Measurements from ENCODE around the gene FUBP3. TPM values are rescaled to one million over a fixed set of nuclear protein-coding genes. Genes with fewer than 3 reads are reported as not detected.

FUBP3 gene
- total and polyA plus RNA-seq, 2 experiments from 2014 or later = 82.0 to 115 TPM

GRCh38 chr9:130607640-130608420, 28.5 kb downstream of the FUBP3 start:
- Histone ChIP-seq H3K27me3 (no peaks in the 10 kb centered on the region), H3K9me3 (ENCODE audit: low read depth) (no peaks in the 10 kb centered on the region), H3K4me1 (ENCODE audit: low read depth) (peaks cover 40% of the 10 kb centered on the region), H3K27ac (peak overlapping the region; percentile 88), H3K4me3 (no peak overlapping the region), H3K36me3 (peaks cover 2% of the 10 kb centered on the region)
- peak in 1 of 2 donors; percentile 30 for DNase-seq (ENCODE audit: low read depth in 1 of 2, low spot score in 1 of 2)
- TF ChIP-seq CTCF (IDR thresholded peaks at IDR 0.05; ENCODE audit: low read depth, low read length) = no peak

- Histone ChIP-seq H3K9me3 (ENCODE audit: low read depth) (no peaks in the 10 kb centered on the region), H3K4me3 (no peak overlapping the region), H3K36me3 (peaks cover 8% of the 10 kb centered on the region), H3K4me1 (ENCODE audit: low read depth) (peaks cover 40% of the 10 kb centered on the region), H3K27ac (peak overlapping the region; percentile 88), H3K27me3 (no peaks in the 10 kb centered on the region)
- no peak for TF ChIP-seq CTCF (IDR thresholded peaks at IDR 0.05; ENCODE audit: low read depth, low read length)
- peak in 1 of 2 donors; percentile 32 for DNase-seq (ENCODE audit: low read depth in 1 of 2, low spot score in 1 of 2)
These were observed 29.3 kb downstream of the FUBP3 start for GRCh38 chr9:130608554-130609134.

GRCh38 chr9:130609163-130609562, 29.8 kb downstream of the FUBP3 start:
- H3K27ac ChIP-seq = peak overlapping the region; percentile 88
- DNase-seq (ENCODE audit: low read depth in 1 of 2, low spot score in 1 of 2) = no peak
- no peak for TF ChIP-seq CTCF (IDR thresholded peaks at IDR 0.05; ENCODE audit: low read depth, low read length)

GRCh38 chr9:130610862-130611707, 31.7 kb downstream of the FUBP3 start:
- Histone ChIP-seq H3K9me3 (ENCODE audit: low read depth) (no peaks in the 10 kb centered on the region), H3K27ac (no peak overlapping the region), H3K27me3 (no peaks in the 10 kb centered on the region), H3K4me3 (no peak overlapping the region), H3K4me1 (ENCODE audit: low read depth) (peaks cover 40% of the 10 kb centered on the region), H3K36me3 (peaks cover 25% of the 10 kb centered on the region)
- TF ChIP-seq CTCF (IDR thresholded peaks at IDR 0.05; ENCODE audit: low read depth, low read length) = no peak
- no peak for DNase-seq (ENCODE audit: low read depth in 1 of 2, low spot score in 1 of 2)

More at GRCh38 chr9:130609163-130609562, 29.8 kb downstream of the FUBP3 start:
- no peaks in the 10 kb centered on the region for H3K9me3 ChIP-seq (ENCODE audit: low read depth)
- peaks cover 40% of the 10 kb centered on the region for H3K4me1 ChIP-seq (ENCODE audit: low read depth)
- H3K4me3 ChIP-seq = no peak overlapping the region
- peaks cover 13% of the 10 kb centered on the region for H3K36me3 ChIP-seq
- H3K27me3 ChIP-seq = no peaks in the 10 kb centered on the region

GRCh38 chr9:130616451-130616850, 37.1 kb downstream of the FUBP3 start:
- no peak for DNase-seq (ENCODE audit: low read depth in 1 of 2, low spot score in 1 of 2)
- H3K4me3 ChIP-seq = no peak overlapping the region
- H3K27ac ChIP-seq = no peak overlapping the region
- TF ChIP-seq CTCF (IDR thresholded peaks at IDR 0.05; ENCODE audit: low read depth, low read length) = no peak
- H3K9me3 ChIP-seq (ENCODE audit: low read depth) = no peaks in the 10 kb centered on the region
- H3K4me1 ChIP-seq (ENCODE audit: low read depth) = no peaks in the 10 kb centered on the region
- H3K27me3 ChIP-seq = no peaks in the 10 kb centered on the region
- peaks cover 77% of the 10 kb centered on the region for H3K36me3 ChIP-seq
